C4-2B (cell line): ENCODE results near the gene HS6ST3.
"Not testable (repeated sequence)": the region's sequence is repeated elsewhere in the genome, so short reads cannot be mapped to it uniquely, and the experiment has no call there.

Source experiments
- H3K27ac ChIP-seq: fragments of 450-650 bp; 2 replicates; pipeline ENCODE4 v1.5.1; 2017
- CTCF ChIP-seq: fragments of 450-650 bp; conservative IDR thresholded peaks from 2 replicates; pipeline ENCODE4 v1.5.1; 2017; ENCODE audit warnings: mild to moderate bottlenecking
- ZFX ChIP-seq: fragments of 450-650 bp; IDR thresholded peaks from 2 replicates; pipeline ENCODE4 v1.6.1; 2017

The HS6ST3 gene

GRCh38 chr13:96100457-96101220 is 10.7 kb downstream of the HS6ST3 start:
- no peak overlapping the region for H3K27ac ChIP-seq
- TF ChIP-seq CTCF: no peak

DNA sequence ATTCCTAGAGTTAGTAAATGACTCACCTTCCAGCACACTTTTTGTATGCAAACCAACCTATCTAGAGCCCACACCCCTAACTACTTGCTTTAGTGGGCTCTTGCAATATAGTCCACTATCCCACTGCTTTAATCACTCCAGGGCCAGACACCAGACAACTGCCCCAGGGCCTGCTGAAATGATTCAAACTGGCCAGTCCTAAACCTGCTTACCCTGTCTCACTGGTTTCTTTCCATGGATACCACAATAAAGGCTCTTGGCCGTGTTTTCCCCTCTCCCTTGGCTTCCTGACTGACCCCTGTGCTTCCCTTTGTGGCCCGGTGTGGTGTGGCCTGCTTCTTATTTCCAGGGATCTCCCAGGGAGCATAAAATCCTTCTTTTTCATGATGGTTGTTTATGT is 14.6 kb downstream of the HS6ST3 start:
- peak overlapping the region; percentile 60 for H3K27ac ChIP-seq
- TF ChIP-seq CTCF (no peak), ZFX (no peak)

- not testable (repeated sequence) for H3K27ac ChIP-seq
Observed at GRCh38 chr13:96108072-96108471, 18.2 kb downstream of the HS6ST3 start.

DNA sequence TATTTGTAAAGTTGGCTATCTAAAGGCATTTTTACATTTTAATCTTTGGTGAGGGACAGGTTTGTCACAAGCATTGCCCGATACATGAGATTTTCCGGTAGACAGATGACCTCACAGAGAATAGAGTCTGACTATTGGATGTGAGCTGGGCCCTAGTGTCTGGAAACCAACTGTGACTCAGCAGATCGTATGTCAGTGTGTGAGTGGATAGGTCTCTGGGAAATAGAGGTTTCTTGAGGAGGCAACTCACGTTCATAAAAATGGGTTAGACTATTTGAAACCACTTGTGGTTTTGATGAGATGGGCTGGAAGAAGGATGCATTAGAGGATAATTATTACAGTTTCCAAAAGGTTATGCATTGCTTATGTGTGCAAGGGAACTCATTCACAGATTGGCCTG is 19.2 kb downstream of the HS6ST3 start:
- TF ChIP-seq CTCF: no peak
- H3K27ac ChIP-seq: no peak overlapping the region

- TF ChIP-seq ZFX: no peak
- TF ChIP-seq CTCF: no peak
- no peak overlapping the region for H3K27ac ChIP-seq
Observed at GRCh38 chr13:96112936-96113335, 23.0 kb downstream of the HS6ST3 start.

GRCh38 chr13:96115368-96115767 is 25.5 kb downstream of the HS6ST3 start:
- H3K27ac ChIP-seq: not testable (repeated sequence)

GRCh38 chr13:96119921-96120320 is 30.0 kb downstream of the HS6ST3 start:
- TF ChIP-seq ZFX: no peak
- no peak for TF ChIP-seq CTCF

DNA sequence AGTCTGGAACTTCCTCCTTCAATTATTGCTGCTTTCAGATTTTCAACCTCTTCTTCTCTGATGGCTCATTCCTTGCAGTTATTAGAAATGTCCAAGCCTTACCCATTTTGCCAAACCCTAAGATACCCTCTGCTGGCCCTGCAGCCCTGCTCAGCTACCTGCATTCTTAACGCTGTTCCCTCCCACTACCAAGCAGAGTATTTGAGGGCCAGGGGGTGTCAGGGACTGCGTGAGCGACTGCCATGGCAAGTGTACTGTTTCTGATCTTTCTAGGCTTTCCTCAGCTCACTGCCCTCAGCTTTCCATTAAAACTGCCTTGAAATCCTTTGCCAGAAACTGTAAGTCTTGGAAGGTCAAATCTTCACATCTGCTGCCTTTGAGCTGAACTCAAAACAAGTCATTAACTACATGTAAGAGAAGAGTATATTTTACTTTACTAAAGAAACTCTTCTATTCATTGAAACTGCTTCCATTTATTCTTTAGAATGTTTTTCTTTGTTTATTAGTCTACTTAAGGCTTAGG is 41.0 kb downstream of the HS6ST3 start:
- no peak overlapping the region for H3K27ac ChIP-seq
- no peak for TF ChIP-seq CTCF
- no peak for TF ChIP-seq ZFX

More at GRCh38 chr13:96119921-96120320, 30.0 kb downstream of the HS6ST3 start:
- H3K27ac ChIP-seq: no peak overlapping the region
